GM10248 (cell line): ENCODE results near the gene PRKN.

Source experiments
- CTCF ChIA-PET: fragments of 300-600 bp; sonication (Branson Sonifier 250); formaldehyde crosslinking; extraction: SDS; loops from one replicate; lab custom pipeline; 2021; ENCODE audit warnings: antibody characterized with exemption; lab: Yijun Ruan, JAX
- POLR2A ChIA-PET: fragments of 350-650 bp; sonication (Branson Sonifier 250); formaldehyde crosslinking; extraction: SDS; loops from one replicate; lab custom pipeline; 2020; ENCODE audit warnings: antibody characterized with exemption; lab: Yijun Ruan, JAX
- DNase-seq: peaks from one replicate; pipeline ENCODE4 v3.0.0; 2012; ENCODE audit errors: extremely low spot score
- CTCF ChIP-seq: IDR thresholded peaks from 2 replicates; pipeline ENCODE4 v1.5.1; 2012; ENCODE audit warnings: mild to moderate bottlenecking, low read depth; ENCODE audit errors: extremely low read depth, missing control alignments, control extremely low read depth

Gene PRKN

GRCh38 chr6:162108041-162108440 is 619.5 kb downstream of the PRKN start:
- ChIA-PET CTCF (interaction anchor here (1.4 kb wide), 1 partner anchor 26 kb away, joined by 4 read pairs; no protein-coding TSS in a partner anchor), POLR2A (no interaction called here)
- DNase-seq, result no peak
- no peak for TF ChIP-seq CTCF

- TF ChIP-seq CTCF, result no peak
- ChIA-PET CTCF (no interaction called here), POLR2A (no interaction called here)
- DNase-seq, result no peak
Measured at GRCh38 chr6:162100096-162100495, 627.5 kb downstream of the PRKN start.

DNA sequence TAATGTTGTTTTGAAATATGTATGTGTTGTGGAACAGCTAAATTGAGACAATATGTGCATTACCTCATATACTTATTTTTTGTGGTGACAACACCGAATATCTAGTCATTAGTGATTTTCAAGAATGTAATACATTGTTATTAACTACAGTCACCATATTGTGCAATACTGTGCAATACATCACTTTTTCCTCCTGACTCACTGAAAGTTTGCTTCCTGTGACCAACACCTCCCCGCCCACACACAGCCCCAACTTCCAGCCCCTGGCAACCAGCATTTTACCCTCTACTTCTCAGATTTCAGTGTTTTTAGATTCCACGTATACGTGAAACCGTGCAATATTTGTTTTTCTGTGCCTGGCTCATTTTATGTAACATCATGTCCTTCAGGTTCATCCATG is 627.9 kb downstream of the PRKN start:
- no peak for DNase-seq
- ChIA-PET POLR2A (no interaction called here), CTCF (no interaction called here)
- no peak for TF ChIP-seq CTCF

DNA sequence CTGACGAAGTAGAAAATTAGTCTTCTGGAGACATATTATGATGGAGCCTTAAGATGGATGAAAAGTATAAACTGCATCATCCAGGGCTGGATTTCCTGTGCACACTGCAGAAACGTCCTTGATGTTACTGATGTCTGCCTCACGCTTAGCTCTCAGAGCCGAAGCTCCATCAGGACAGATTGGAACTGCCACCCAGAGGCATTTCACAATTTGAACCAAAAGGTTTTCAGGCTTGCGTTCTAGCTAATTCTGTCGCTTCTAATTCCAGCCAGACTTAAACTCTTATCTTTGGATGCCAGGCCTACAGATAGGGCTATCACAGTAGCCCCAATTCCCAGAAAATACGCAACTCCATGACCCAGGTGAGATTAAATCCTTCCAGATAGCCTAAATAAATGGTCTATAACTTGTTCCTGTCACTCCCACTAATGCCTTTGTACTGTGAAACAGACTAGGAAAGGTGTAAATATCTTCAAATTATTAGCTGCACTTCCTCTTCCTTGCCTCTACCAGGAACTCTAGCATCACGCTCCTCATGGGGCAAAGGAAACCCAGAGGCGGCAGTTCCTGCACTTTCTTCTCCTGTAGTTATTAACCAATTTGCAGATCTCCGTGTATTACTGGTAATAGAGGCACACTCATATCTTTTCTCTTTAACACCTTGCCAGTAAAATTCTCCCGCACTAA is 634.6 kb downstream of the PRKN start:
- POLR2A ChIA-PET, result no interaction called here
- CTCF ChIA-PET, result interaction anchor here (1.2 kb wide), 1 partner anchor 20 kb away, joined by 3 read pairs; no protein-coding TSS in a partner anchor
- DNase-seq, result no peak
- no peak for TF ChIP-seq CTCF

GRCh38 chr6:162090734-162091133 is 636.8 kb downstream of the PRKN start:
- CTCF ChIA-PET, result no interaction called here
- POLR2A ChIA-PET, result no interaction called here
- DNase-seq, result no peak
- no peak for TF ChIP-seq CTCF

DNA sequence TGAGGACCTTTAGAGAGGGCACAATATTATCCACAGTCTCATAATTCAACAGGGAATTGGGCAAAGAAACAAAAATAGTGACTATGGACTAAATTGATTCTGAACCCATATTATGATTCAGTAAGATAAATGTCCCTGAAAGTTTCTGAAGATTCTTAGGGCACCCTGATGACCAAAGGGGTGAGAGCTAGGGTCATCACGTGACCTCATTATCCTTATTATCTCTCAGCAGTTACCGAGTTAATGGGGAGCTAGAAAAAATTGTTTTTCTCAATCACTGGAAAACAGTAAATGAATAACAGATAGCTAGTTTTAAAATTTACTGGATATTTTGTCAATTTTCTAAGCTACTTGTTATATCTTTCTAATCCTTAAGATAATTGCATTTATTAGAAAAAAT is 639.5 kb downstream of the PRKN start:
- no peak for TF ChIP-seq CTCF
- CTCF ChIA-PET, result no interaction called here
- DNase-seq, result no peak
- POLR2A ChIA-PET, result no interaction called here
